HG02938 (cell line): ENCODE results near the gene RMND5A.

Experiments used
- ATAC-seq: cut with Tn5 transposase; IDR thresholded peaks from one replicate; pipeline ENCODE4 v1.9.1; 2021; ENCODE audit warnings: mild to moderate bottlenecking, moderate library complexity; ENCODE audit not compliant: unreplicated experiment

Gene RMND5A

GRCh38 chr2:86825693-86826381, 105.7 kb downstream of the RMND5A start:
- ATAC-seq: no peak

- ATAC-seq: no peak
Observed at GRCh38 chr2:86826951-86827350, 106.9 kb downstream of the RMND5A start.
